SIG-M5 treated with dmso at 0.1 percent for 504 hours (cell line): ENCODE results near the gene DENND5A.

Experiments
- DNase-seq: peaks from one replicate; lab custom pipeline; 2025; ENCODE audit not compliant: unreplicated experiment; lab: John Stamatoyannopoulos, UW

The DENND5A gene

DNA sequence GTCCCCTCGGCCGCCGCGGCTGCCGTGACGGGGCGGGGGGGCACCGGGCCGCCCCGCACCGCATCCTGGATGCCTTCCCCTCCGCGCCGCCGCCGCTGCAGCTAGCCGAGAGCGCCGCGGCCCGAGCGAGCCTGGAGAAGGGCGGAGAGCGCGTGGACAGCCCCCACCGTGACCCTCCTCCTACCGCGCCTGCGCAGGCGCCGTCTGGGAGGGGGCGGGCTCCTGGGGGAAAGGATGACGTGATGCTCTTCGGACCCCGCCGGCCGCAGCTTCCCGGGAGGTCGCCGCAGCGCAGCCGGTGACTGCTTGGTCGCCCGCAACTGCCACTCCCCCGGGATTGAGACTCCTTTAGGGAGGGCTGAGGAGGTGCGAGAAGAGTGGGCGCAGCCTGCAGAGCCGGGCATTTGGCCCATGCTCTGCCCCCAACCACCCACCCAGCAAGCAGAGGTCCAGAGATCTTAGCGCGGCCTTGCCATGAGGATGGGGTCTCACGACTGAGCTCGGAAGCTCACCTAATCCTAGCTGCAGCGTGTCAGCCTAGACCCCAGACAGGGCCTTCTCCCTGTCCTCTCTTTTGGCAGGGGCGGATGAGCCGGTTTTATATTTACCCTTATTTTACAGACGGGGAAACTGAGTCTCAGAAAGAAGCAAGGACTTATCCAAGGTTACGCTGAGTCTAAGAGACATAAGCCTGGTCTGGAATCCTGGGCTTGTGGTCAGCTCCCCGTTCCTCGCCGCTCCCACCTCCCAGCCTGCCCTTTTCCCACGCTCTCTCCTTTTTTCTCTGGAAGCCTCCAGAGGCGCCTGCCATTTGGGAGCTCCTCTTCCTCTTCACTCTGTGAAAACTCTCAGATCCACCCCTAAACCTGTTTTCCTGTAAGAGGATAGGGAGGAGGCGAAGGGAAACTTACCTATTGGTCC, at the start of gene DENND5A:
Gene DENND5A (minus strand): TSS at position 140 of the 921 bp plus-strand sequence. CDS start 281 bp downstream, outside the sequence.
- DNase-seq, result peak; percentile 61

DNA sequence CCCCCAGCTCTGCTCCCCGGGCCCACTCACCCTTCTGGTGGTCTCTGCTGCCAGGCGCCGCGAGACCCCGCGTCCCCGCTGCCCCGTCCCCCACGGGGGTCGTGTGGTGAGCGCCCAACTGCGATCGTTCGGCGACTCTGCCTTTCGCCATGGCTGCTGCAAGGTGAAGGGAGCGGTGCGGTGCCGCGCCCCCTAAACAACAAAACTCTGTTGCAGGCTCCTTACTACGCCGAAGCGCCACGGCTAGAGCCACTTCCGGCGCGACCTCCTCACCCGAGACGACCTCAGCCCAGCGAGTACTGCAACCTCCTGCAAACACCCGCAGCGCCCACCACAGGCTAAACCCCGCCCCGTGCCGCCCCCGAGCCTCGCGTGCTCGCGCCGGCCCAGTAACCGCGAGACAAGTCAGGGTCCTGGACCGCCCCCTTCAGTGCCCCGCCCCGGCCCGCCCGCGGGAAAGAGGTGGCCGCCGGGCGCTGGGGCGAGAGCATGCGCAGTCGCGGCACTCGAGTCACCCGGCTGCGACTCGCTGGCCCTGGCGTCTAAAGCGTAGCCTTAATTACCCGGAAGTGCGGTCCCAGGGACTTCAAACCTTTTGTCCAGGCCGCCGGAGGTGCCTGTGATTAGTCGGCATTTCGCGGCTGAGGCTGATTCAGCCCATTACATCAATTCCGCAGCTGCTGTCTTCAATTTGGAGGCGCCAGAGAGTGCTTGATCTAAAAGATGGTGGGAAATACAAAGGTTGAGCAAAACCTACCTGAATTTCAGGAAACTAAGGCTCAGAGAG, 49.3 kb upstream of the DENND5A start, which contains the start of gene TMEM41B:
Gene TMEM41B (minus strand): TSS at position 303 of the 787 bp plus-strand sequence. CDS start 152 bp downstream, at position 151.
- peak; percentile 98 for DNase-seq

DNA sequence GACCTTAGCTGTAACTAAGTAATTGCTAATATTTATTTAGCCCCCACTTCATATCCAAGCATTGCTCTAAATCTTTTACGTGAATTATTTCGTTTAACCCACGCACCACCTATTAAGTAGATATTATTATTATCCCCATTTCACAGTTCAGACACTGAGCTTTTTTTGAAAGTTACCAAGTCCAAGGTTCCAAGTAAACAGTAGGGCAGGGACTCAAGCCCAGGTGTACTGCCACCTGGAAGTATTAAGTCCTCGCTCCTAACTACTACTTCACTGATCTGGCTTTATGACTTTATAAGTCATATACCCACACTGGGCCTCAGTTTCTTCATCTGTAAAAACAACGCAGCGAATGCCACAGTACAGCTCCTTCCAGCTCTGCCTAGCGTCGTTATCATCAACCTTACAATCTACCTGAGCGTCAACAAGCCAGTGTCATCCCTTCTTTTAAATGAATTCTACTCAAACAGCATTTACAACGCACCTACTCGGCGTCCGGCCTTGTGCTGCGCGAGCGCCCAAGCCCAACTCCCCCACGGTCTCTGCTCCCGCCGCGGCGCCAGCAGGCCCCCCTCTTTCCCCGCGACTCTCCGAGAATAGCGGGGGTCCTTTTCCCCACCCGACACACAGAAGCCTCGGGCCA, 48.6 kb upstream of the DENND5A start:
- no peak for DNase-seq

DNA sequence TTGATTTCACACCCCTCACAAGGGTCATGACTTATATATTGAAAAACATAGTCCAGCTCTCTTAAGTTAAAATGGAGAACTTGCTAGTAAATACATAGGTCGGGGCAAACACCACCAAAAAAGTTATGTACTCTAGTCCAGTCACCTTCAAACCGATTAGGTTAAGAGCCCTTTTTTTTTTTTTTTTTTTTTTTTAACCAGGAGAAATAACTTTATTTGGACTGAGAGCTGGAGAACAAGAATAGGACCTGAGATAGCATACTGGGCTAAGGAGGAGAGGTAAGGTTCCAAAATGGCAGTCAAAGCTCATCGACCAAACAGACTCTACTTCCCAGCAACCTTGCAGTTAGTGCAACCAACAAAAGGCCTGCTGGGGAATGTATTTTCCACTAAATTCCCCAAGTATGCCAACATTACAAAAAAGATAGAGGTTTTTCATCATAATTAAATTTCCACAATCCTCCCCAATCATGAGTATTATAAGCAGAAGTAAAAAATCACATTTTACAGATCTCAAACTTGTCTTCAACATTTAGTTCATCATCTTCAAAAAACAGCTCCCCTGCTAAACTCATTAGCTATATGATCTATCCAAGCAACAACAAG, 45.4 kb upstream of the DENND5A start:
- DNase-seq, result no peak

DNA sequence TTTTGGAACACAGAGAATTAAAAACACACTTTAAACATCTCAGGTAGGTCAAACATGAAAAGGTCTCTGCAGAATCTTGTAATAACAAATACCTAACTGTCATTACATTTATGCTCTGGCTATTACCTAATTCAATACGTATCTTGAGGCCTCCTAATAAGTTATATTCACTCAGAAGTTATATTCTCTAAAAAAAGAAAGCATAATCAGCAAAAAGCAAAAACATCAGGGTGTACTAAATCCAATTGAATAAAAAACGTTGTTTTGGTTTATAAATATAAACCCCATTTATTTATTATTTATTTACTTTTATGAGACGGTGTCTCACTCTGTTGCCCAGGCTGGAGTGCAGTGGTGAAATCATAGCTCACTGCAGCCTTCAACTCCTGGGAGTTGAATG, 39.0 kb upstream of the DENND5A start:
- DNase-seq, result no peak

DNA sequence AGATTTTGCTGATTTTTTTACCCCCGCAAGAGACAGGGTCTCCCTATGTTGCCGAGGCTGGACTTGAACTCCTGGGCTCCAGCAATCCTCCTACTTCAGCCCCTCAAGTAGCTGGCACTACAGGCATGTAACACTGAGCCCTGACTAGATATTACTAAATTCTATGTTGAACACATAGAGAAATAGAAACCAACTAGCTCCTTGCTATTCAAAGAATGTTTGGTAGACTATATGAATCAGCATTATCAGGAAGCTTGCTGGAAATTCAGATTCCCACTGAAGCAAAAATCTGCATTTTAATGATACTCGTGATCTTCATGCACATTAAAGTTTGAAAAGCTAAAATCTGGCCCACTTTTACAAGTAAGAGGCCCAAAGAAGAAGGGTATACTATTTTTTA, 37.3 kb upstream of the DENND5A start:
- no peak for DNase-seq

DNA sequence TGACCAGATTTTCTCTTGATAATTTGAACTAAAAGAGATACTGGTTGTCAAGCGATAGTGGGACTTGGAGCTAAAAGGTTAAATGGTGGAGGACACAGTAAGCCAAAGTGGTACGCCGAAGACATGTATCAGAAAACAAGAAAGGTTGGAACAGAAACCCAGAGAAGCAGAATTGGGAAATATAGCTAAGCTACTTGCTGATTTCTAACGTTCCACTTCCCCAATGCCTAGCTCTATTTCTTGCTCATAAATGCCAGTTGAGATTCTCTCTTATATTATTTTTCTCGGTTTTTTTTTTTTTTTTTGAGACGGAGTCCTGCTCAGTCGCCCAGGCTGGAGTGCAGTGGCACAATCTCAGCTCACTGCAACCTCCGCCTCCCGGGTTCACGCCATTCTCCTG, 36.6 kb upstream of the DENND5A start:
- peak; percentile 58 for DNase-seq

DNA sequence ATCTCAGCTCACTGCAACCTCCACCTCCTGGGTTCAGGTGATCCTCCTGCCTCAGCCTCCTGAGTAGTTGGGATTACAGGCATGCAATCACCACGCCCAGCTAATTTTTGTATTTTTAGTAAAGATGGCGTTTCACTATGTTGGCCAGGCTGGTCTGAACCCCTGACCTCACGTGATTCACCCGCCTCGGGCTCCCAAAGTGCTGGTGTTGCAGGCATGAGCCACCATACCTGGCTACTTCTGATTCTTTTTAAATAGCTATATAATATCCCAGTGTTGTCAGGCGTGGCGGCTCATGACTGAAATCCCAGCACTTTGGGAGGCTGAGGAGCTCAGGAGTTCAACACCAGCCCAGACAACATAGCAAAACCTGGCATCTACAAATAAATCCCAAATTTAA, 28.5 kb upstream of the DENND5A start:
- no peak for DNase-seq

DNA sequence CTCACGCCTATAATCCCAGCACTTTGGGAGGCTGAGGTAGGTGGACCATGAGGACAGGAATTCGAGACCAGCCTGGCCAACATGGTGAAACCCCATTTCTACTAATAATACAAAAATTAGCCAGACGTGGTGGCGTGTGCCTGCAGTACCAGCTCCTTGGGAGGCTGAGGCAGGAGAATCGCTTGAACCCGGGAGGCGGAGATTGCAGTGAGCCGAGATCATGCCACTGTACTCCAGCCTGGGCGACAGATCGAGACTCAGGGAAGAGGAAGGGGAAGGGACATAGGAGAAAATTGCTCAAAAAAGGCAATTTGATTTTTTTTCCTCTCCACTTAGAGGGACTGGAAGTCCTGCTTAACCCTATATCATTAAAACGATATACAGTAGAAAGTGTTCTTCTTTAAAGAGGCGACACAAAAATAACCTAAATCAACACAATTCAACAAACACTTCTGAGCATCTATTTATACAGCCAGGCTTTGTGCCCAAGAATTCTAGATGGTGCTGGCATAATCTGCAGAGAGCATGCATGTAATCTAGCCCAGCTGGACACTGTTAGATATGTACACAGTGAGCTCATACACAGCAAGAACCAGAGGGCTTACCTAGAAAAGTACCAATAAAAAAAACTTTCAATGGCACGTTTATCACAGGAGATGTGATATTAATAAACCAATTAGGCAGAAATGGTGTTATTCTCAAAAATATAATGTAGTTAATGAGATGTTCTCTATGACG, 20.9 kb upstream of the DENND5A start:
- no peak for DNase-seq

DNA sequence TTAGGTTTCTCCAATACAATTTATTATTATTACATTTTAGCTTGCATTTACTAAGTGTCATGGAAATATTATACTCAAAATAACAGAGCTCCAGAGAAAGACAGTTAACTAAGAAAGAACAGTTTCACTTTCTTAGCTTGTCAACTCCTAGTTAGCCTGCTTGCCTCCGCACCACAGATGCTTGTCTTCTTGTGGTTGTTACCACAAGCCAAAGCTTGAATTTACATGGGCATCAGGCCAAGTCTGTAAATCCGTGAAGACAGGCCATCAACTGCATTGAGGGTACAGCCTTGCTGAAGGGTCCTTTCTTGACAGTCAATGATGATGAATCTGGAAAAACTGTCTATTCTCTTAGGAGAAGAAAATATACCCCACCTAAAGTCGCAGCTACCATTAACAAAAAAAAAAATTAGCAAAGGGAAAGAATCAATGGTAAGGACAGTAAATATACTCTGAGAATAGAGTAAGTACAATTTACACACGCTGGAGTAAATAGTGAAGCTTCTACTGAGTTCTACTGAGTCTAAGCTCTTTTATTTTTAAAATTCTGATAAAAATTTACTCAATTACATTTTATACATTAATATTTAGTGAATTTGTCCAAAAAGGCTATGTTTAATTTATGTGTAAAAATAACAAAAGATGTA, 15.6 kb upstream of the DENND5A start:
- DNase-seq, result peak; percentile 45

DNA sequence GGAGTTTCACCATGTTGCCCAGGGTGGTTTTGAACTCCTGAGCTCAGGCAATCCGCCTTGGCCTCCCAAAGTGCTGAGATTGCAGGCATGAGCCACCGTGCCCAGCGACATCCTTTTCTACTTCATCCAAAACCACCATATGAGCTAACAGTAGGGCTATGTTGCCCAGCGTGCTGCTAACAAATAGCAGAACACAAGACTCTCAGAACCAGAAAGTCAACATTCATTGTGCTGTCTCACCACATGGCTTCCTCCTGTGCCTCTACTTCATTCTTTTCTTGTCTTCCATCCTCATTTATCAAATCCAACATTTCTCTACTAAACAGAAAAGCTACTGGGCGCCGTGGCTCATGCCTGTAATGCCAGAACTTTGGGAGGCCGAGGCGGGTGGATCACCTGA, 12.0 kb upstream of the DENND5A start:
- DNase-seq, result no peak

DNA sequence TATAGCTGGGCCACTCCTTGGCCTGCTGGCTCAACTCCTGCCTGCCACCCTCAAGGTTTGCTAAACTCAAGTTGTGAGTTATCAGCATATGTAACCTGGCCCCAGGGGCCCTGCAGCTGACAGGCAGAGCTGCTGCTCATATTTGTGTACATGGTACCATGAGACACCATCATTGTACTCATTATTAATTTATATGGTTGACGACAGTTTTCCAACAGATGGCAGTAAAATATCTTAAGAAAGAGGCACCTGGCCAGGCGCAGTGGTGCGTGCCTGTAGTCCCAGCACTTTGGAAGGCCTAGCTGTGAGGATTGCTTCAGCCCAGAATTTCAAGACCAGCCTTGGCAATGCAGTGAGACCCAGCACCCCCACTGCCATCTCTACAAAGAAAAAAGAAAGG, 11.4 kb upstream of the DENND5A start:
- DNase-seq, result no peak

DNA sequence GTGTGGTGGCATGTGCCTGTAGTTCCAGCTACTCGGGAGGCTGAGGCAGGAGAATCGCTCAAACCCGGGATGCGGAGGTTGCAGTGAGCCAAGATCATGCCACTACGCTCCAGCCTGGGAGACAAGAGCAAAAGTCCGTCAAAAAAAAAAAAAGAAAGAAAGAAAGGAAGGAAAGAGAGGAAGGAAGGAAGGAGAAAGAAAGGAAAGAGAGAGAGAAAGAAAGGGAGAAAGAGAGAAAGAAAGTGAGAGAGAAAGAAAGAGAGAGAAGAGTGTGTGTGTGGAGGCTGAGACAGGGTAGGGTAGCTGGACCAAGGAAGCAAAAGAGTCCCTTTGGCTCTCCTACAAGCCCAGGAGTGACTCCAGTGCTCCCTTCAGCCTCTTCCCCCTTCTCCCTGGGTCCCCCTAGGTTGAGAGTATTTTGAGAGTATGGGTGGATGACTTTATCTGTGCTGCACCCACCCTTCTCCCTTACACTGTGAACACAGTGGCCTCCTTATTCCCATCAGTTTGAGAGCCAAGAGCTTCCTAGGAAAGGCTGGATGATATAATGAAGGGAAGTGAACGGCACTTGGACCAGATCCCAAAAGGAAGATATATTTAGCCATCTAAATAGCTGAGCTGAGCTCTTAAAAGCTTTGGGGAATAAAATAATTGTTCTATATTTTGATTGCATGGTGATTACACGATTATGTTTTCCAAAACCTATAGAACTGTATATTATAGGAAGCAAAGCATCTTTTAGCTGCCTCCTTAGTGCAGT, 9.5 kb upstream of the DENND5A start:
- no peak for DNase-seq

DNA sequence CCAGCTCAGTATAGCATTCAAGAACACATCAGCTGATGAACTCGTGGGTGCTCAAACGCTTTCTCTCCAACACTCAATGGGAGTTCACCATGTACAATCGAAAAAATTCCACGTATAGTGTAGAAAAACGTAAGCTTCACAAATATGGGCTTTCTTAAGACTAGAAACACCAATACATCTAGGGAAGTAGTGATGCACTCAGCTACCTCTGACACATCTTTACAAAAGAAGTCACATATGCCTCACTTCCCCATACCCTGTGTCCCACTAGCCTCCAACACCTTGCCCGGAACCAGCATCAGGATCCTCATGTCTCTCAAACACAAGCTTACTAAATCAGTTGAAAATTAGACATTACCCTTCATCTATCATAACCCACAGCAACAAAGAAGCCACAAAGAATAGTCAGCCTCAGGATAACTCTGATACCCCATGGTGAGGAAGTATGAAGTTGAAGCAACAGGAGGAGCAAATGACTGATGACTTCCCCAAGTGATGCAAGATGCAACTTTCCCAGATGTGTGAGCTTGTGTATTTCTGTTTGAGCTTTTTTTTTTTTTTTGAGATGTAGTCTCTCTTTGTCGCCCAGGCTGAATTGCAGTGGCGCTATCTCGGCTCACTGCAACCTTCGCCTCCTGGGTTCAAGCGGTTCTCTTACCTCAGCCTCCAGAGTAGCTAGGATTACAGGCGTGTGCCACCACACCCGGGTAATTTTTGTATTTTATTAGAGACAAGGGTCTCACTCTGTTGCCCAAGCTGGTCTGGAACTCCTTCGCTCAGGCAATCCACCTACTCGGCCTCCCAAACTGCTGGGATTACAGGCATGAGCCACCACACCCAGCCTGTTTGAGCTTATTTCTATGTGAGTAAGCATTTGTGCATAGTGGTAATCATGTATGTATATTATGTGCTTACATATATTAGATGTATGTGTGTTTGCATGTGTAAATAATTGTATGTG, 8.5 kb upstream of the DENND5A start:
- peak; percentile 90 for DNase-seq

DNA sequence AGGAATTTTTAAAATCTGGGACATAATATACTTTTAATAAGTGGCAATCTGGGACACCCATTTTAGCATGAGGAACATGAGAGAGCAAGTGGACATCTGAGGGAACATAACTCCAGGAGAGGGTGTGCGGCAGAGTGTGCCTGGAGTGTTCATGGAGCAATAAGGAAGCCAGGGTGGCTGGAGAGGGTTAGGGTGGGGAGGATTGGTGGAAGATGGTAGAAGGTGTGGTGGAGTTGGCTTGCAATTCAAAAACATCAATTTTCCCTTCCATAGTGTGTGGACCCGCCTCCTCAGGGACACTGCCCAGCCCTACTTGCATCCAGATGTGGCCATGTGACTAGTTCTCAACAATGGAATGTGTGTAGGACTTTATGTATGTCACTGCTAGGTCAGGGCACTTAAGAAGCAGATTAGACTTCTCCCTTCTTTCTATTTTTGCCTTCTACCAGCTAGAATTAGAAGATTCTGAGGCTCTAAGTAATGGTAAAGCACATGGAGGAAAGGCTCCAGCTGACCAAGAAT, 4.4 kb upstream of the DENND5A start:
- no peak for DNase-seq

DNA sequence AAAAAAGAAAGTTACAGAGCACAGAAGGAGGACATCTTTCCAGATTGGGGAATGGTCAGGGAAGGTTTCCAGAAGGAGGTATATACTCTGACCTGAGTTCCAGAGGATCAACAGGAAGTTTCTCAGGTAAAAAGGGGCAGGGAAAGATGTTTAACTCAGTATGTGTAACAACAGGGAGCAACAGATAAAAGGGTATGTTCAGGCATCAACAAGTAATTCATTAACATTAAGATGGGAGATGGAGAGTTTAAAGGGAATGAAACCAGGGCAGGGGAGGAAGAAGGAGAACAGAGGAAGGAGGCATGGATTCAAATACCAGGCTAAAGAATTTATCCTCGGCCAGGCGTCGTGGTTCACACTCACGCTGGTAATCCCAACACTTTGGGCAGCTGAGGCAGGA, 2.5 kb upstream of the DENND5A start:
- DNase-seq, result no peak

DNA sequence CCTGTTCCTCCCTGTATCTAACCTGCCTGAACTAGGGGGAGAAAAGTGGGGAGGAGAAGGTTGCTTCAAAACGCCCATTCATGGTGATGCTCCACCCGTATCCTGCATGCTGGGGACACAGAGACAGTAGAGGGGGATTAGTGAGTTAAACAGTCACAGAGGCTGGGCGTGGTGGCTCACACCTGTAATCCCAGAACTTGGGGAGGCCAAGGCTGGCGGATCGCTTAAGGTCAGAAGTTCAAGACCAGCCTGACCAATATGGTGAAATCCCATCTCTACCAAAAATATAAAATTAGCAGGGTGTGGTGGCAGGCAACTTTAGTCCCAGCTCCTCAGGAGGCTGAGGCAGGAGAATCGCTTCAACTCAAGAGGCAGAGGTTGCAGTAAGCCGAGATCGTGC, 1.8 kb upstream of the DENND5A start:
- DNase-seq, result no peak
